ENCODE results near the gene RSPH3.

- TF ChIP-seq EP300 (IDR thresholded peaks at IDR 0.05), result no peak
- TF ChIP-seq POLR2A (IDR thresholded peaks at IDR 0.05), result no peak
Measured at GRCh38 chr6:158960026-158960425, 40.0 kb downstream of the RSPH3 start.

Data from suprapubic skin (tissue), 2 donors.